ENCODE data around the gene NDUFA8. TPM values are rescaled to one million over a fixed set of nuclear protein-coding genes. Genes with fewer than 3 reads are reported as not detected.

The NDUFA8 gene
- total RNA-seq, 4 donors from 2014 or later = 16.3 to 34.4 (median 30.2) TPM

DNA sequence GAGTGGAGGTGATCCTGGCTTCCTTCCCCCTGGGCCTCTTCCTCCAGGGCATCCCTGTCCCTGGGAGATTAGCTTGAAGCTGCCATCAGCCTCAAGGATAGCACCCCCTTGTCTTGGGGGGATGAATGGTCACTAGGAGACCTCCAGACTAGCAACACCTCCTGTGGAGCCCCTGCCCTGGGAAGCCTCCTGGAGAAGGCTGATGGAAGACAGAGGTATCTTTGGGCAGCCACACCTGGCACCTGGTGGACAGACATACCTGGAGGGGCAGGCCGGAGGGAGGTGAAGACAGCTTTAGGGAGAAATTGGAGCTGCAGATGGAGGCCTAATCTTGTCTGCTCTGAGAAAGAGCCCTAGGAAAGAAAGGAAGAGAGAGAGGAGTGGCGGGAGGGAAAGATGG is 57.4 kb downstream of the NDUFA8 start:
- H3K4me3 ChIP-seq = no peak overlapping the region
- no peak overlapping the region for H3K27ac ChIP-seq
- H3K27me3 ChIP-seq = no peaks in the 10 kb centered on the region
- no peaks in the 10 kb centered on the region for H3K4me1 ChIP-seq
- WGBS = 95% methylated on average over 2 of the region's 2 CpGs
- DNase-seq (ENCODE audit: low spot score in 2 of 2) = peak in 1 of 2 donors; percentile 45
- TF ChIP-seq EP300 (IDR thresholded peaks at IDR 0.05) = no peak
- TF ChIP-seq POLR2AphosphoS5 (IDR thresholded peaks at IDR 0.05) = no peak
- TF ChIP-seq, protein P1, sequence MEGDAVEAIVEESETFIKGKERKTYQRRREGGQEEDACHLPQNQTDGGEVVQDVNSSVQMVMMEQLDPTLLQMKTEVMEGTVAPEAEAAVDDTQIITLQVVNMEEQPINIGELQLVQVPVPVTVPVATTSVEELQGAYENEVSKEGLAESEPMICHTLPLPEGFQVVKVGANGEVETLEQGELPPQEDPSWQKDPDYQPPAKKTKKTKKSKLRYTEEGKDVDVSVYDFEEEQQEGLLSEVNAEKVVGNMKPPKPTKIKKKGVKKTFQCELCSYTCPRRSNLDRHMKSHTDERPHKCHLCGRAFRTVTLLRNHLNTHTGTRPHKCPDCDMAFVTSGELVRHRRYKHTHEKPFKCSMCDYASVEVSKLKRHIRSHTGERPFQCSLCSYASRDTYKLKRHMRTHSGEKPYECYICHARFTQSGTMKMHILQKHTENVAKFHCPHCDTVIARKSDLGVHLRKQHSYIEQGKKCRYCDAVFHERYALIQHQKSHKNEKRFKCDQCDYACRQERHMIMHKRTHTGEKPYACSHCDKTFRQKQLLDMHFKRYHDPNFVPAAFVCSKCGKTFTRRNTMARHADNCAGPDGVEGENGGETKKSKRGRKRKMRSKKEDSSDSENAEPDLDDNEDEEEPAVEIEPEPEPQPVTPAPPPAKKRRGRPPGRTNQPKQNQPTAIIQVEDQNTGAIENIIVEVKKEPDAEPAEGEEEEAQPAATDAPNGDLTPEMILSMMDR (IDR thresholded peaks at IDR 0.05) = no peak
- TF ChIP-seq POLR2A (IDR thresholded peaks at IDR 0.05) = no peak
- H3K36me3 ChIP-seq = no peaks in the 10 kb centered on the region
- H3K9me3 ChIP-seq = no peaks in the 10 kb centered on the region

DNA sequence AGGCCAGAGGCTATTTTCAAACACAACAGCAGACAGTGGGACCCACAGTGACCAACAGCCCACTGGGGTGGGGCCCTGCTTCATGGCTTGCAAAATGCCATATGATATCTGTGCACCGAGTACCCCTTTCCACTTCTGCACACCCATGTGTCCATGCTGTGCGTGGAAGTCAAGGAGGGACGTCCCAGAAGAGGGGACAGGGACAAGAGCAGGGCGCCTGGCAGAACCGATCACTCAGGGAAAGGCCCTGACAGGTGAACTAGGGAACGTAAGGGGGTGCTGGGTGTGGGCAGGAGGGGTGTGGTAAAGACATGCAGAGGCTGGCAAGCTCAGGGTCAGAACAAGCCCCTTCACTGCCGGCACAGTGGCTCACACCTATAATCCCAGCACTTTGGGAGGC is 58.8 kb downstream of the NDUFA8 start:
- H3K4me1 ChIP-seq = no peaks in the 10 kb centered on the region

DNA sequence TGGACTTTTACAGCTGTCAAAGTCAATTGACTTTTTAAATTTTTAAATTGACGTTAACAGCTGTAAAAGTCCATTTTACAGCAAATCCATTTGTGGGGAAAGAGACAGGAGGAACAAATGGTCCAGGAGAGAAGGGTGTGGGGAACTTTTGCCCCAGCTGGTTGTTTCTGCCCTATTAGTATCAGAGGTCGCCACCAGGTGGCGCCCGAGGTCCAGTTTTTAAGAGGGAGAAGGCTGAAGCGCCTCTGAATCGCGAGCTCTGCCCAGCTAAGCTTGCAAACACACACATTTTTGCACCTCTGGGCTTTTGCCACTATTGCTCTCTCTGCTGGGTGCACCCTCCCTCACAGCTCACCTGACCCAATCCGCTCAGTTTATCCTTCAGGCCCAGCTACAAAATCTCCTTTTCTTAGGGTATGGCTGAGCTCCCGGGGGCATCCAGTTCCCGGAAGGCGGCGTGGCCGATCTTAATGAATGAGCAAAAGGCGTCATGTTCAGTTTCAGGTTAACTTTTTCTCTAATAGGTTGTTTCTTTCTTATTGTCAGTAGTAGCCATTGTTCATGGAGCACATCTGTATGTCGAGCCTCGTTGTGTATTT is 60.2 kb downstream of the NDUFA8 start:
- Histone ChIP-seq H3K27ac (no peak overlapping the region), H3K9me3 (no peaks in the 10 kb centered on the region), H3K36me3 (no peaks in the 10 kb centered on the region), H3K4me1 (peaks cover 5% of the 10 kb centered on the region), H3K27me3 (no peaks in the 10 kb centered on the region), H3K4me3 (no peak overlapping the region)
- no peak for TF ChIP-seq EP300 (IDR thresholded peaks at IDR 0.05)
- TF ChIP-seq, protein P1 (IDR thresholded peaks at IDR 0.05) = peak; percentile 74 to 78
- 37% methylated on average over 16 of the region's 16 CpGs for whole genome bisulfite sequencing
- DNase-seq (ENCODE audit: low spot score in 2 of 2) = peak; percentile 87 to 88

More for the DNA sequence above, 58.8 kb downstream of the NDUFA8 start:
- Histone ChIP-seq H3K27ac (no peak overlapping the region), H3K4me3 (no peak overlapping the region), H3K27me3 (no peaks in the 10 kb centered on the region), H3K36me3 (no peaks in the 10 kb centered on the region), H3K9me3 (no peaks in the 10 kb centered on the region)
- peak in 1 of 2 donors; percentile 61 for DNase-seq (ENCODE audit: low spot score in 2 of 2)
- WGBS = 91% methylated on average over 7 of the region's 7 CpGs
- TF ChIP-seq POLR2A (IDR thresholded peaks at IDR 0.05) (no peak), EP300 (IDR thresholded peaks at IDR 0.05) (no peak), POLR2AphosphoS5 (IDR thresholded peaks at IDR 0.05) (no peak)
- TF ChIP-seq, protein P1 (IDR thresholded peaks at IDR 0.05) = no peak

DNA sequence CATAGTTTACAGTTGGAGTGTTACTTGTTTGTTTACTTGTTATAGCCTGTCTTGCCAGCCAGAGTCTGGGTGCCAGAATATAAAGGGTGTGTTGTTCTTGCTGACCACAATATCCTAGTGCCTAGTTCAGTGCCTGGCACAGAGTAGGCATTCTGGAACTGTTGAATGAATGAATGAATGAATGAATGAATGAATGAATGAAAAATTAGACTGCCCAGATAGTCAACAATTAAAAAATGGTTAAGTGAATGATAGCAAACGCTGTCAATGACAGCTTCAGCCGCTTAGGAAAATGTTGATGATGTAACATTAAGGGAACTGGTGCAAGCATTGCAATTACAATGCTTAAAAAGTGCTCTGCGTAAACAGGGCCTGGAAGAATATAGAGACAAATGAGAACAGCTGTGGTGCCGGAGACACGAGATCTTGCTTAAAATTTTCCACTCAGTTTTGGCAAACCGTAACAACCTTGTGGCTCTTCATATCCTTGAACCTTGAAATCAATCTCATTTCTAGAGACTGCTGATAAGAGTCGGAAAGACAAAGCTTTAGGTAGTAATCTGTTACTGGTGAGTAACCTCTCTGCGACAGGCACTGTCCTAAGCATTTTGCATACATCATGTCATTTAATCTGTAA is 61.8 kb downstream of the NDUFA8 start:
- Histone ChIP-seq H3K36me3 (no peaks in the 10 kb centered on the region), H3K27ac (no peak overlapping the region), H3K4me3 (no peak overlapping the region), H3K4me1 (peaks cover 12% of the 10 kb centered on the region), H3K9me3 (no peaks in the 10 kb centered on the region), H3K27me3 (no peaks in the 10 kb centered on the region)
- TF ChIP-seq POLR2AphosphoS5 (IDR thresholded peaks at IDR 0.05) (no peak), POLR2A (IDR thresholded peaks at IDR 0.05) (no peak), EP300 (IDR thresholded peaks at IDR 0.05) (no peak)
- TF ChIP-seq, protein P1 (IDR thresholded peaks at IDR 0.05) = no peak
- peak in 1 of 2 donors; percentile 26 for DNase-seq (ENCODE audit: low spot score in 2 of 2)
- 65% methylated on average over 8 of the region's 8 CpGs for WGBS

DNA sequence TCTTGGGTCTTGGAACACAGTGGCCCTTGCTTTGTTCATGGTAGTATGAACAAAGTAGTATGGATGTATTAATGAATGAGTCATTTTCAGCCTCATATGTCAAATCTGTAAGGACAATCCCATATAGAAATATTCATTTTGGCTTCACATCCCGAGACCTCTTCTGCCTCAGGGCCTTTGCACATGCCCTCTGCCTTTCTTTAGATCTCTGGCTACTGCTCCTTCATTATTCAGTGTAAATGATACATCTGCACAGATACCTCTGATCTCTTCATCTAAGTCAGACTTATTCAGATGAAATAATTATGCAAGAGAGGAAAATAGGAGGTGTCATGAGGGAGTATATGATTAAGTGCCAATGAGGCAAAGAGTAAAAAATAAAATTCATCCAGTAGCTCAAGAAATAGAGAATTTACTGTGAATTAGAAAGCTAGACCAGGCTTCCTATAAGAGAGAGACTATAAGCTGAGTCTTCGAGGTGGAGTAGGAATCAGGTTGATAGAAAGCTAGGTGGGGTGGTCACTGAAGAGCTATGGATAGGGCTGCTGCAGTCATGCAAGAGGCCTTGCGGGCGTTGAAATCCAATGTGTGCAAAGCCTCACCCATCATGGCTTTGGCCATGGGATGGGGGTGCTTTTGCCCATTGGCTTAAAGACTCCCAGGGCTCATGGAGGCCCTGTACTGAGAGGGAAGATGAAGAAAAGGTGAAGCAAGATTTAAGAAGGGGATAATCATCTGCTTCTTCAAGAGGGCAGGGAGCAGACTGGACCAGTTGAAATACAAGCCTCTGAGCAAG is 62.8 kb downstream of the NDUFA8 start:
- TF ChIP-seq POLR2AphosphoS5 (IDR thresholded peaks at IDR 0.05) (no peak), EP300 (IDR thresholded peaks at IDR 0.05) (no peak), POLR2A (IDR thresholded peaks at IDR 0.05) (no peak)
- TF ChIP-seq, protein P1 (IDR thresholded peaks at IDR 0.05) = no peak
- peak in 1 of 2 donors; percentile 37 for DNase-seq (ENCODE audit: low spot score in 2 of 2)
- H3K27ac ChIP-seq = no peak overlapping the region
- WGBS = 88% methylated on average over 4 of the region's 4 CpGs
- no peak overlapping the region for H3K4me3 ChIP-seq
- H3K4me1 ChIP-seq = peaks cover 20% of the 10 kb centered on the region
- H3K27me3 ChIP-seq = no peaks in the 10 kb centered on the region
- no peaks in the 10 kb centered on the region for H3K36me3 ChIP-seq
- no peaks in the 10 kb centered on the region for H3K9me3 ChIP-seq
